K562 (cell line): ENCODE data around the gene COX11.

ENCODE experiments used
- HNRNPL ChIP-seq: fragments of 200-400 bp; formaldehyde crosslinking; IDR thresholded peaks from 2 replicates; pipeline ENCODE4 v1.6.1; 2017; ENCODE audit warnings: low read depth, mild to moderate bottlenecking, low read length
- HNRNPUL1 ChIP-seq: fragments of 200-400 bp; formaldehyde crosslinking; IDR thresholded peaks from 2 replicates; pipeline ENCODE4 v1.6.1; 2017; ENCODE audit warnings: low read length
- NCOR1 ChIP-seq: fragments of 450-650 bp; IDR thresholded peaks from 2 replicates; pipeline ENCODE4 v1.6.1; 2016; ENCODE audit warnings: mild to moderate bottlenecking, moderate library complexity
- TEAD2 ChIP-seq: fragments of 450-650 bp; IDR thresholded peaks from 2 replicates; pipeline ENCODE4 v1.6.1; 2016; ENCODE audit warnings: missing genetic modification characterization, control low read depth, missing compliant biosample characterization
- ZNF217 ChIP-seq: sonication (generic); formaldehyde crosslinking; IDR thresholded peaks from 2 replicates; pipeline ENCODE4 v1.8.0; 2022; ENCODE audit warnings: mild to moderate bottlenecking, missing genetic modification reagents
- ZNF274 ChIP-seq: IDR thresholded peaks from 2 replicates; pipeline ENCODE4 v1.6.1; 2011; ENCODE audit warnings: low read depth, mild to moderate bottlenecking, low read length, moderate library complexity, borderline replicate concordance
- ZNF3 ChIP-seq: fragments of 250-450 bp; sonication (Bioruptor Pico); IDR thresholded peaks from 2 replicates; pipeline ENCODE4 v1.5.0; 2021; ENCODE audit warnings: mild to moderate bottlenecking, moderate library complexity

DNA sequence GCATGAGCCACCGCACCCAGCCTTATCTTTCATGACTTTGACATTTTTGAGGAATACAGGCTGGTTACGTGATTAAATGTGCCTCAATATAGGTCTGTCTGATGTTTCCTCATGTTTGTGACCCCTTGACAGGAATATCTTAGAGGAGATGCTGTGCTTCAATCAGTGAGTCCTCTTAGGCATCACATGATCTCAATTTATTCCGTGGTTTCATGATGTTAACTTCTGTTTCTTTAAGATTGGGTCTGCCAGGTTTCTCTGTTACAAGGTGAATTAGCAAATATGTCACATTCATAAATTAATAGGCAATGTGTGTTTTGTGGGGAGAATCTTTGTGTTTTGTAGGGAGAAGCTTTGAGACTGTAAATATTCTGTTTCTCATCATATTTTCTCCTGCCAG lies 3.4 kb upstream of the COX11 start:
- TF ChIP-seq ZNF274 = no peak
- no peak for TF ChIP-seq ZNF3 (CRISPR knock-in tag)
- no peak for TF ChIP-seq ZNF217 (CRISPR knock-in tag)
- no peak for TF ChIP-seq HNRNPL
- TF ChIP-seq HNRNPUL1 = no peak
- TF ChIP-seq TEAD2 = no peak
- TF ChIP-seq NCOR1 = no peak
